T-helper 1 cell treated with Interleukin-12 subunit alpha and Interleukin-12 subunit beta and Interleukin-4 antibody, amounts not matched to agents 30 μg/mL and 1 μg/mL, for 36 hours (primary cell): Measurements from ENCODE around the gene TMEM139.
A peak's percentile ranks its signal among the peaks of the same experiment; 100 is the strongest.
"Not testable (repeated sequence)": the region's sequence is repeated elsewhere in the genome, so short reads cannot be mapped to it uniquely, and the experiment has no call there.

ENCODE experiments used
- H3K27ac Mint-ChIP-seq: one replicate; pipeline ENCODE4 v1.8.0; 2021; ENCODE audit warnings: mild to moderate bottlenecking, mixed read lengths
- H3K27me3 Mint-ChIP-seq: one replicate; pipeline ENCODE4 v1.8.0; 2021; ENCODE audit warnings: low read depth, mixed read lengths
- H3K36me3 Mint-ChIP-seq: one replicate; pipeline ENCODE4 v1.8.0; 2021; ENCODE audit warnings: low read depth, mixed read lengths
- H3K4me1 Mint-ChIP-seq: one replicate; pipeline ENCODE4 v1.8.0; 2021; ENCODE audit warnings: low read depth, mixed read lengths
- H3K4me3 Mint-ChIP-seq: one replicate; pipeline ENCODE4 v1.8.0; 2021; ENCODE audit warnings: mild to moderate bottlenecking, moderate library complexity, mixed read lengths
- H3K9me3 Mint-ChIP-seq: one replicate; pipeline ENCODE4 v1.8.0; 2021; ENCODE audit warnings: mixed read lengths

TMEM139 gene

GRCh38 chr7:143248761-143249354 lies 35.9 kb upstream of the TMEM139 start:
- Mint-ChIP-seq H3K27ac (peak overlapping the region; percentile 3), H3K9me3 (peaks cover 62% of the 10 kb centered on the region), H3K4me3 (no peak overlapping the region), H3K36me3 (peaks cover 50% of the 10 kb centered on the region), H3K4me1 (peaks cover 78% of the 10 kb centered on the region), H3K27me3 (no peaks in the 10 kb centered on the region)

- peaks cover 52% of the 10 kb centered on the region for H3K36me3 Mint-ChIP-seq
- peaks cover 76% of the 10 kb centered on the region for H3K4me1 Mint-ChIP-seq
- no peaks in the 10 kb centered on the region for H3K27me3 Mint-ChIP-seq
- peaks cover 65% of the 10 kb centered on the region for H3K9me3 Mint-ChIP-seq
- peak overlapping the region; percentile 73 for H3K27ac Mint-ChIP-seq
- peak overlapping the region; percentile 43 for H3K4me3 Mint-ChIP-seq
Observed at GRCh38 chr7:143250199-143250598, 34.6 kb upstream of the TMEM139 start.

- Mint-ChIP-seq H3K27me3 (no peaks in the 10 kb centered on the region), H3K36me3 (peaks cover 48% of the 10 kb centered on the region), H3K27ac (peak overlapping the region; percentile 73), H3K9me3 (peaks cover 61% of the 10 kb centered on the region), H3K4me1 (peaks cover 76% of the 10 kb centered on the region), H3K4me3 (peak overlapping the region; percentile 30)
Observed at GRCh38 chr7:143250822-143251221, 33.9 kb upstream of the TMEM139 start.

DNA sequence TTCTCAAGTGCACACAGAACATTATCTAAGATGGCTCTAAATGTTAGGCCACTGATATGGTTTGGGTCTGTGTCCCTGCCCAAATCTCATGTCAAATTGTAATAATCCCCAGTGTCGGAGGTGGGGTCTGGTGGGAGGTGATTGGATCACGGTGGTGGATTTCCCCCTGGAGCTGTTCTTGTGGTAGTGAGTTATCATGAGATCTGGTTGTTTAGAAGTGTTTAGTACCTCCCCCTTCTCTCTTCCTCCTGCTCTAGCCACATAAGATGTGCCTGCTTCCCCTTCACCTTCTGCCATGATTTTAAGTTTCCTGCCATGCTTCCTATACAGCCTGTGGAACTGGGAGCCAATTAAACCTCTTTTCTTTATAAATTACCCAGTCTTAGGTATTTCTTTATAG lies 32.8 kb upstream of the TMEM139 start:
- Mint-ChIP-seq H3K27me3 (no peaks in the 10 kb centered on the region), H3K36me3 (peaks cover 42% of the 10 kb centered on the region), H3K27ac (peak overlapping the region; percentile 73), H3K9me3 (peaks cover 55% of the 10 kb centered on the region), H3K4me3 (peak overlapping the region; percentile 23), H3K4me1 (peaks cover 75% of the 10 kb centered on the region)

DNA sequence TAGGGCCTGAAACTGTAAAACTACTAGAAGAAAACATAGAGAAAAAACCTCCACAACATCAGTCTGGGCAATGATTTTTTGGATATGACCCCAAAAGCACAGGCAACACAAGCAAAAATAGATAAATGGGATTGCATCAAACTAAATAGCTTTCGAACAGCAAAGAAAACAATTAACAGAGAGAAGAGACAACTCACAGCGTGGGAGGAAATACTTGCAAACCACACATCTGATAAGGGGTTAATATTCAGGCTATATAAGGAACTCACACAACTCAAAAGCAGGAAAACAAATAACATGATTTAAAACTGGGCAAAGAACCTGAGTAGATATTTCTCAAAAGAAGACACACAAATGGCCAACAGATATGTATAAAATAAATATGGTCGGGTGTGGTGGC lies 29.2 kb upstream of the TMEM139 start:
- H3K36me3 Mint-ChIP-seq = peaks cover 25% of the 10 kb centered on the region
- H3K9me3 Mint-ChIP-seq = peaks cover 29% of the 10 kb centered on the region
- no peak overlapping the region for H3K4me3 Mint-ChIP-seq
- peak overlapping the region; percentile 2 for H3K27ac Mint-ChIP-seq
- peaks cover 72% of the 10 kb centered on the region for H3K4me1 Mint-ChIP-seq
- no peaks in the 10 kb centered on the region for H3K27me3 Mint-ChIP-seq

GRCh38 chr7:143256325-143256724 lies 28.4 kb upstream of the TMEM139 start:
- Mint-ChIP-seq H3K4me3 (no peak overlapping the region), H3K27me3 (no peaks in the 10 kb centered on the region), H3K9me3 (peaks cover 29% of the 10 kb centered on the region), H3K27ac (no peak overlapping the region), H3K4me1 (peaks cover 69% of the 10 kb centered on the region), H3K36me3 (peaks cover 23% of the 10 kb centered on the region)

DNA sequence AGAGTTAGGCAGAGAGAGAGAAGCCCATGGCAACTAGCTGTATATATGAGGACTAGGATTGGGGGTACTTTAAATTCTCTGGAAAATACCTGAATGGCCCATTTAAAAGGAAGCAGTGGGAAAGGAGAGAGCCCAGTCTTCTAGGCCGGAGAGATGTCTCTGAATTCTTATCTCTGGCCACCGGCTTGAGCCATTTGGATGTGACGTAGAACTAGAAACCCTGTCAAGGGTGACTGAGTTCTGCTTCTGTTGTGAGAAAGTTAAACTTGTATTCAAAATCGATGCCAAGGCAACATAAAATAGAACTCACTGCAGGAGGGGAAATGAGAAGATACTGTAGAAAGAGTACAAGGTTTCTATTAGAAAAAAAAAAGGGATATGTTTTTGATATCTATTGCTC lies 27.8 kb upstream of the TMEM139 start:
- Mint-ChIP-seq H3K4me3 (no peak overlapping the region), H3K4me1 (peaks cover 65% of the 10 kb centered on the region), H3K36me3 (peaks cover 24% of the 10 kb centered on the region), H3K27ac (no peak overlapping the region), H3K9me3 (peaks cover 24% of the 10 kb centered on the region), H3K27me3 (no peaks in the 10 kb centered on the region)

DNA sequence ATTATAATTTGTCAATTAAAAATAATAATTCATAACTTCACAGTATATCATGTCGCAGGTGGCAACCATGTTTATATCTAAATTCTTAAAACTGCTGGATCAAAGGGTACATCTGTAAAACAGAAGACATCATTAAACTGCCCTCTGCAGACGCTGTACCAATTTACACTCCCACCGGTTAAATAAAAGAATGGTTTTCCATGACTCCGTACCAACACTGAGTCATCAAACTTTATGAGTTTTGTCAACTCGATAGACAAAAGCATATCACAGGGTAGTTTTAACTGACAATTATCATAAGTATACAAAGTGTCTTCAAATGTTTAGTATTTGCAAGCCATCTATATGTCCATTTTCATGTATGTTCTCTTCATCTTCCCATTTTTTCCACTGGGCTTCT lies 27.3 kb upstream of the TMEM139 start:
- Mint-ChIP-seq H3K36me3 (peaks cover 19% of the 10 kb centered on the region), H3K9me3 (peaks cover 18% of the 10 kb centered on the region), H3K27me3 (no peaks in the 10 kb centered on the region), H3K4me3 (no peak overlapping the region), H3K4me1 (peaks cover 62% of the 10 kb centered on the region), H3K27ac (no peak overlapping the region)

DNA sequence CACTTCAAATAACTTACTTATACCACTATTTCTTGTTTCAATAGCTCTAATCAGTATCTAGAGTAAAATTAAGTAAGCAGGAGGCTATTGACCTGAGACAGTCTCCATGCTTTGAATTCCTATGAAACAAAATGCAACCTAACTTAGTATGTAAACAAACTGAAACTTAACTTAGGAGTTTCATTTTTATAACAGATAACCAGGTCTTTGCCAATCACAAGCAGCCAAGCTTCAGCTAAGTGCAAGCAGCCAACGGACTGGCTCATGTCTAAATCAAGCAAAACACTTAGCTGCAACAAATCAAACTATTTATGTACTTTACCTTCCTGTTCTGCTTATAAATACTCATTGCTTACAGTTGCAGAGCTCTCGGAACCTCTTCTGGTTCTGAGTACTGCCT lies 25.9 kb upstream of the TMEM139 start:
- Mint-ChIP-seq H3K9me3 (peaks cover 6% of the 10 kb centered on the region), H3K4me1 (peaks cover 56% of the 10 kb centered on the region), H3K4me3 (peak overlapping the region; percentile 74), H3K27ac (peak overlapping the region; percentile 92), H3K27me3 (no peaks in the 10 kb centered on the region), H3K36me3 (peaks cover 14% of the 10 kb centered on the region)

DNA sequence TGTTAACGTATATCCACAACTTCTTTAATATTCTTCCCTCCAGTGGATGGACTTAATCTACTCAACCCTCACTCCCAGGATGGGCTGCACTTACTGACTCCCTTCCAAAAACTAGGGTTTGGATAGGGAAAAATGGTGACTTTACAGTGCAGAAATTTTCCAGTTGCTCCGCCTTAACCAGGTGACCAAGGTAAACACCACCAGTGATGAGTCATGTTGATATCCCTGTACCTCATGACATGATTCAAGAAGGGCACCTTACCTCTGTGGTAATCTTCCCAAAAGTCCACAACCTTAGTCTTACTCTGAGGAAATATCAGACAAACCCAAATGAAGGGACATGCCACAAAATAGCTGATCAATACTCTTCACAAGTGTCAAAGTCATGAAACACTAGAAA lies 25.0 kb upstream of the TMEM139 start:
- H3K27me3 Mint-ChIP-seq = no peaks in the 10 kb centered on the region
- peaks cover 17% of the 10 kb centered on the region for H3K36me3 Mint-ChIP-seq
- H3K27ac Mint-ChIP-seq = peak overlapping the region; percentile 27
- H3K9me3 Mint-ChIP-seq = no peaks in the 10 kb centered on the region
- H3K4me3 Mint-ChIP-seq = peak overlapping the region; percentile 5
- peaks cover 57% of the 10 kb centered on the region for H3K4me1 Mint-ChIP-seq

DNA sequence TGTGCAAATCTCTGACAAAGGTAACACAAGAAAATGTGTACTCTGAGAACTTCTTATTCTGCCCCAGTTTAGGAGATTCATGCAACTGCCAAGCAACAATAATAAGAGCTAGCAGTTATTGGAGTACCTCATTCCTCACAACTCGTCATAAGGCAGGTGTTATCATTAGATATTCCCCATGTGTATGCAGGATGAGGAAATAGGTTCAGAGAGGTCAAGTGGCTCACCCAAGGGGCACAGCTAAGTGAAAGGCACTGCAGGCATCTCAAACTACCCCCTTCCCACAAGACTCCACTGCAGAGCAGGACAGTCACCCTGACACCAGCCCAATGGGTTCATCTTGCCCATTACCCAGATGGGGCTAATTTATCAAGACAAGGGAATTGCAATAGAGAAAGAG lies 22.9 kb upstream of the TMEM139 start:
- peak overlapping the region; percentile 70 for H3K27ac Mint-ChIP-seq
- H3K4me3 Mint-ChIP-seq = peak overlapping the region; percentile 71
- peaks cover 27% of the 10 kb centered on the region for H3K36me3 Mint-ChIP-seq
- no peaks in the 10 kb centered on the region for H3K27me3 Mint-ChIP-seq
- peaks cover 51% of the 10 kb centered on the region for H3K4me1 Mint-ChIP-seq
- H3K9me3 Mint-ChIP-seq = no peaks in the 10 kb centered on the region

- H3K9me3 Mint-ChIP-seq = no peaks in the 10 kb centered on the region
- H3K27me3 Mint-ChIP-seq = no peaks in the 10 kb centered on the region
- peaks cover 38% of the 10 kb centered on the region for H3K36me3 Mint-ChIP-seq
- H3K27ac Mint-ChIP-seq = peak within 1 kb of the TSS; percentile 90
- peak within 1 kb of the TSS; percentile 97 for H3K4me3 Mint-ChIP-seq
- peaks cover 52% of the 10 kb centered on the region for H3K4me1 Mint-ChIP-seq
Observed at GRCh38 chr7:143263266-143264195, 21.2 kb upstream of the TMEM139 start, which contains the start of gene GSTK1. Gene GSTK1 (plus strand): TSS chr7:143263441. CDS start chr7:143263514, 73 bp downstream.

- Mint-ChIP-seq H3K4me1 (peaks cover 51% of the 10 kb centered on the region), H3K27ac (peak overlapping the region; percentile 90), H3K36me3 (peaks cover 42% of the 10 kb centered on the region), H3K4me3 (peak overlapping the region; percentile 97)
- H3K9me3 Mint-ChIP-seq, H3K27me3 Mint-ChIP-seq: not testable (repeated sequence)
Observed at GRCh38 chr7:143264196-143264568, 20.6 kb upstream of the TMEM139 start.

GRCh38 chr7:143265017-143265693 lies 19.6 kb upstream of the TMEM139 start:
- H3K4me3 Mint-ChIP-seq = peak overlapping the region; percentile 97
- H3K27me3 Mint-ChIP-seq = no peaks in the 10 kb centered on the region
- peaks cover 51% of the 10 kb centered on the region for H3K36me3 Mint-ChIP-seq
- H3K27ac Mint-ChIP-seq = peak overlapping the region; percentile 10
- H3K4me1 Mint-ChIP-seq = peaks cover 49% of the 10 kb centered on the region
- no peaks in the 10 kb centered on the region for H3K9me3 Mint-ChIP-seq
